Measurements from ENCODE around the gene IFNL2. TPM values are rescaled to one million over a fixed set of nuclear protein-coding genes. Genes with fewer than 3 reads are reported as not detected.
A peak's percentile ranks its signal among the peaks of the same experiment; 100 is the strongest.
"Not testable (repeated sequence)": the region's sequence is repeated elsewhere in the genome, so short reads cannot be mapped to it uniquely, and the experiment has no call there.

The IFNL2 gene
- total and polyA plus RNA-seq, 5 donors = not detected

DNA sequence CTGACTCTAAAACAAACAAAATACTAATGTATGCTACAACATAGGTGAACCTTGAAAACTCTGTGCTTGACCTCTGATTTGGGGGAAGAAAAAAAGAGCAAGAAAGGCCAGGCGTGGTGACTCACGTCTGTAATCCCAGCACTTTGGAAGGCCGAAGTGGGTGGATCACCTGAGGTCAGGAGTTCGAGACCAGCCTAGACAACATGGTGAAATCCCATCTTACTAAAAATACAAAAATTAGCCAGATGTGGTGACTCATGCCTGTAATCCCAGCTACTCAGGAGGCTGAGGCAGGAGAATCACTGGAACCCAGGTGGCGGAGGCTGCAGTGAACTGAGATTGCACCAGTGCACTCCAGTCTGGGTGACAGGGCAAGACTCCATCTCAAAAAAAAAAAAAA lies 5.7 kb downstream of the IFNL2 start:
- H3K9me3 ChIP-seq (ENCODE audit: control insufficient read depth, low read length); ATAC-seq; H3K27ac ChIP-seq (ENCODE audit: low read length); intact Hi-C loops (cut with DNase I); DNase-seq; H3K4me3 ChIP-seq (ENCODE audit: low read length); H3K27me3 ChIP-seq (ENCODE audit: control insufficient read depth, insufficient read depth); H3K4me1 ChIP-seq (ENCODE audit: control insufficient read depth, insufficient read depth, low read length): not testable (repeated sequence)
- WGBS = 81% methylated on average over 5 of the region's 5 CpGs

- no peaks in the 10 kb centered on the region for H3K9me3 ChIP-seq (ENCODE audit: control insufficient read depth, low read length)
- no peak for ATAC-seq
- H3K4me1 ChIP-seq (ENCODE audit: control insufficient read depth, insufficient read depth, low read length) = no peaks in the 10 kb centered on the region
- H3K27ac ChIP-seq (ENCODE audit: low read length) = no peak overlapping the region
- no peak for DNase-seq
- intact Hi-C loops (cut with DNase I) = no loop called here
- H3K4me3 ChIP-seq (ENCODE audit: low read length) = no peak overlapping the region
- no peaks in the 10 kb centered on the region for H3K27me3 ChIP-seq (ENCODE audit: control insufficient read depth, insufficient read depth)
- 79% methylated on average over 5 of the region's 5 CpGs for WGBS
These were observed 7.4 kb downstream of the IFNL2 start for GRCh38 chr19:39275578-39275977.

DNA sequence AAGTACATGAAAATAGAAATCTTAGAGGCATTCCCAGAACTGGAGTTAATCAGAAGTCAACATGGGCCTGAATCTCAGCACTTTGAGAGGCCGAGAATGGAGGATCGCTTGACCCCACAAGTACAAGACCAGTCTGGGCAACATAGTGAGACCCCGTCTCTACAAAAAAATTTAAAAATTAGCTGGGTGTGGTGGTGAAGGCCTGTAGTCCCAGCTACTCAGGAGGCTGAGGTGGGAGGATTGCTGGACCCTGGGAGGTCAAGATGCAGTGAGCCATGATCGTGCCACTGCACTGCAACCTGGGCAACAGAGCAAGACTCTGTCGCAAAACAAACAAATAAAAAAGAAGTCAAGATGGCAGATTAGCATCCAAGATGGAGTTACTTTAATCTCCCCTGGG lies 8.5 kb downstream of the IFNL2 start:
- intact Hi-C loops (cut with DNase I) = no loop called here
- no peak overlapping the region for H3K4me3 ChIP-seq (ENCODE audit: low read length)
- H3K27me3 ChIP-seq (ENCODE audit: control insufficient read depth, insufficient read depth) = no peaks in the 10 kb centered on the region
- H3K4me1 ChIP-seq (ENCODE audit: control insufficient read depth, insufficient read depth, low read length) = no peaks in the 10 kb centered on the region
- ATAC-seq = no peak
- 91% methylated on average over 5 of the region's 5 CpGs for WGBS
- DNase-seq = no peak
- no peak overlapping the region for H3K27ac ChIP-seq (ENCODE audit: low read length)
- no peaks in the 10 kb centered on the region for H3K9me3 ChIP-seq (ENCODE audit: control insufficient read depth, low read length)

- WGBS = 62% methylated on average over 7 of the region's 7 CpGs
- H3K27ac ChIP-seq (ENCODE audit: low read length) = no peak overlapping the region
- intact Hi-C loops (cut with DNase I) = no loop called here
- no peak for DNase-seq
- H3K27me3 ChIP-seq (ENCODE audit: control insufficient read depth, insufficient read depth) = no peaks in the 10 kb centered on the region
- no peak overlapping the region for H3K4me3 ChIP-seq (ENCODE audit: low read length)
- no peaks in the 10 kb centered on the region for H3K9me3 ChIP-seq (ENCODE audit: control insufficient read depth, low read length)
- H3K4me1 ChIP-seq (ENCODE audit: control insufficient read depth, insufficient read depth, low read length) = no peaks in the 10 kb centered on the region
- ATAC-seq = no peak
These were observed 9.4 kb downstream of the IFNL2 start for GRCh38 chr19:39277598-39277997.

- ATAC-seq = no peak
- WGBS = 60% methylated on average over 1 of the region's 1 CpG
- no peak for DNase-seq
- Histone ChIP-seq H3K4me3 (ENCODE audit: low read length) (no peak overlapping the region), H3K27ac (ENCODE audit: low read length) (no peak overlapping the region), H3K9me3 (ENCODE audit: control insufficient read depth, low read length) (no peaks in the 10 kb centered on the region), H3K4me1 (ENCODE audit: control insufficient read depth, insufficient read depth, low read length) (no peaks in the 10 kb centered on the region), H3K27me3 (ENCODE audit: control insufficient read depth, insufficient read depth) (no peaks in the 10 kb centered on the region)
- intact Hi-C loops (cut with DNase I) = no loop called here
These were observed 13.8 kb downstream of the IFNL2 start for GRCh38 chr19:39282021-39282420.

GRCh38 chr19:39284032-39284431 lies 15.8 kb downstream of the IFNL2 start:
- H3K4me1 ChIP-seq (ENCODE audit: control insufficient read depth, insufficient read depth, low read length) = no peaks in the 10 kb centered on the region
- 93% methylated on average over 1 of the region's 1 CpG for WGBS
- DNase-seq = no peak
- H3K9me3 ChIP-seq (ENCODE audit: control insufficient read depth, low read length) = no peaks in the 10 kb centered on the region
- no peaks in the 10 kb centered on the region for H3K27me3 ChIP-seq (ENCODE audit: control insufficient read depth, insufficient read depth)
- no peak overlapping the region for H3K4me3 ChIP-seq (ENCODE audit: low read length)
- no peak overlapping the region for H3K27ac ChIP-seq (ENCODE audit: low read length)
- no peak for ATAC-seq
- intact Hi-C loops (cut with DNase I) = no loop called here

- no peaks in the 10 kb centered on the region for H3K4me1 ChIP-seq (ENCODE audit: control insufficient read depth, insufficient read depth, low read length)
- H3K27me3 ChIP-seq (ENCODE audit: control insufficient read depth, insufficient read depth) = no peaks in the 10 kb centered on the region
- H3K27ac ChIP-seq (ENCODE audit: low read length) = no peak overlapping the region
- WGBS = 52% methylated on average over 4 of the region's 4 CpGs
- no peaks in the 10 kb centered on the region for H3K9me3 ChIP-seq (ENCODE audit: control insufficient read depth, low read length)
- DNase-seq (no peak), ATAC-seq (no peak)
- H3K4me3 ChIP-seq (ENCODE audit: low read length) = no peak overlapping the region
- intact Hi-C loops (cut with DNase I) = no loop called here
These were observed 25.2 kb downstream of the IFNL2 start for GRCh38 chr19:39293394-39293793.

GRCh38 chr19:39296055-39296645 lies 28.0 kb downstream of the IFNL2 start, which contains the start of gene IFNL1:
IFNL1 (plus strand) TSS chr19:39296407; CDS start chr19:39296422, 15 bp downstream.
- H3K4me3 ChIP-seq (ENCODE audit: low read length) = no peak within 1 kb of the TSS
- H3K27ac ChIP-seq (ENCODE audit: low read length) = no peak within 1 kb of the TSS
- ATAC-seq (no peak), DNase-seq (no peak)
- H3K9me3 ChIP-seq (ENCODE audit: control insufficient read depth, low read length) = no peaks in the 10 kb centered on the region
- WGBS = 83% methylated on average over 11 of the region's 11 CpGs
- intact Hi-C loops (cut with DNase I) = no loop called here
- H3K27me3 ChIP-seq (ENCODE audit: control insufficient read depth, insufficient read depth) = no peaks in the 10 kb centered on the region
- no peaks in the 10 kb centered on the region for H3K4me1 ChIP-seq (ENCODE audit: control insufficient read depth, insufficient read depth, low read length)

DNA sequence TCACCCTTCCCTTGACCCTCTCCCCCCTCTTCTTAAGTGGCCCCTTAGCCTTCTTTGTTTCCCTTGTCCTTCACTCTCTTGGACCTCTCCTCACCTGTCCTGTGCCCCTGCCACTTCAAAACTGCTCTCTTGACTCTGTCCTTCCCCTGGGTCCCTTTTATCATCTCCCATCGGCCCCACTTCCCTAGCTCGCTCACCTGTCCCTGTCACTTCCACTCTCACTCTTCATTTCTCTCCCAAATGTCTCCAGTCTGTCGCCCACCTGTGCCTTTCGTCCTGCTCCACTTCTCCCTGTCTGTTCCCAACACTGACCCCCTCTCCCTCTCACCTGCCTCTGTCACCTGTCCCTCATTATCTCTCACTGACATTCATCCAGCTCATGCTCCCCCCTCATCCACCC lies 28.7 kb downstream of the IFNL2 start:
- ATAC-seq = no peak
- Histone ChIP-seq H3K4me1 (ENCODE audit: control insufficient read depth, insufficient read depth, low read length) (no peaks in the 10 kb centered on the region), H3K9me3 (ENCODE audit: control insufficient read depth, low read length) (no peaks in the 10 kb centered on the region), H3K27ac (ENCODE audit: low read length) (no peak overlapping the region), H3K4me3 (ENCODE audit: low read length) (no peak overlapping the region), H3K27me3 (ENCODE audit: control insufficient read depth, insufficient read depth) (no peaks in the 10 kb centered on the region)
- intact Hi-C loops (cut with DNase I) = no loop called here
- DNase-seq = no peak
- 91% methylated on average over 4 of the region's 4 CpGs for WGBS

DNA sequence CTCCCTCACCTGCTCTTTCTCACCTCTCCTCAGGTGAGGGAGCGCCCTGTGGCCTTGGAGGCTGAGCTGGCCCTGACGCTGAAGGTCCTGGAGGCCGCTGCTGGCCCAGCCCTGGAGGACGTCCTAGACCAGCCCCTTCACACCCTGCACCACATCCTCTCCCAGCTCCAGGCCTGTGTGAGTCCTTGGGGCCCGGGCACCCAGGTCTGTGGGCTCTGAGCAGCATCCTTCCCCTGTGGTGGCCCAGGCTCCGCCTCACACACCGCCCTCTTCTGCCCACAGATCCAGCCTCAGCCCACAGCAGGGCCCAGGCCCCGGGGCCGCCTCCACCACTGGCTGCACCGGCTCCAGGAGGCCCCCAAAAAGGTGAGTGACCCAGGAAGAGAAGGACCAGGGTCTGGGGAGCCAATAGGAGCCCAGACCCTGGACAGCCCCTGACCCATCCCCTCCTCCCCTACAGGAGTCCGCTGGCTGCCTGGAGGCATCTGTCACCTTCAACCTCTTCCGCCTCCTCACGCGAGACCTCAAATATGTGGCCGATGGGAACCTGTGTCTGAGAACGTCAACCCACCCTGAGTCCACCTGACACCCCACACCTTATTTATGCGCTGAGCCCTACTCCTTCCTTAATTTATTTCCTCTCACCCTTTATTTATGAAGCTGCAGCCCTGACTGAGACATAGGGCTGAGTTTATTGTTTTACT lies 29.9 kb downstream of the IFNL2 start:
- no peaks in the 10 kb centered on the region for H3K9me3 ChIP-seq (ENCODE audit: control insufficient read depth, low read length)
- H3K4me3 ChIP-seq (ENCODE audit: low read length) = no peak overlapping the region
- H3K4me1 ChIP-seq (ENCODE audit: control insufficient read depth, insufficient read depth, low read length) = no peaks in the 10 kb centered on the region
- no peak overlapping the region for H3K27ac ChIP-seq (ENCODE audit: low read length)
- intact Hi-C loops (cut with DNase I) = no loop called here
- H3K27me3 ChIP-seq (ENCODE audit: control insufficient read depth, insufficient read depth) = no peaks in the 10 kb centered on the region
- peak in 1 of 3 donors; percentile 76 for DNase-seq
- ATAC-seq = peak; percentile 44 to 51
- WGBS = 62% methylated on average over 17 of the region's 17 CpGs

DNA sequence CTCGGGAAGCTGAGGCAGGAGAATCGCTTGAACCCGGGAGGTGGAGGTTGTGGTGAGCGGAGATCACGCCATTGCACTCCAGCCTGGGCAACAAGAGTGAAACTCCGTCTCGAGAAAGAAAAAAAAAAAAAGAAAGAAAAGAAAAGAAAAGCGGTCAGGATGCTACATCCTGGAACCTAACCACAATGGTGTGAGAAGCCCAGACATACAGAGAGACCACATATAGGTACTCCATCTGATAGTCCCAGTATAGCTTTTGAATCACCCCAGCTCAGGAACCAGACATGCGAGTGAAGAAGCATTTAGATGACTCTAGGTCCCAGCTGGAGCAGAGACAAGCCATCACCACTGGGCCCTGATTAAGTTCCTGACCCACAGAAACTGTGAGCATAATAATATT lies 31.2 kb downstream of the IFNL2 start:
- WGBS = 88% methylated on average over 9 of the region's 9 CpGs
- intact Hi-C loops (cut with DNase I) = no loop called here
- ATAC-seq = no peak
- no peak for DNase-seq
- Histone ChIP-seq H3K4me1 (ENCODE audit: control insufficient read depth, insufficient read depth, low read length) (no peaks in the 10 kb centered on the region), H3K4me3 (ENCODE audit: low read length) (no peak overlapping the region), H3K27me3 (ENCODE audit: control insufficient read depth, insufficient read depth) (no peaks in the 10 kb centered on the region), H3K9me3 (ENCODE audit: control insufficient read depth, low read length) (no peaks in the 10 kb centered on the region), H3K27ac (ENCODE audit: low read length) (no peak overlapping the region)

Data from right cardiac atrium (tissue), 5 donors.